GM21717 (cell line): ENCODE measurements around the gene PRKCH.
A peak's percentile ranks its signal among the peaks of the same experiment; 100 is the strongest.
"Not testable (repeated sequence)": the region's sequence is repeated elsewhere in the genome, so short reads cannot be mapped to it uniquely, and the experiment has no call there.

ENCODE experiments used
- ATAC-seq: cut with Tn5 transposase; IDR thresholded peaks from one replicate; pipeline ENCODE4 v1.9.1; 2021; ENCODE audit warnings: mild to moderate bottlenecking, moderate library complexity; ENCODE audit not compliant: unreplicated experiment

Gene PRKCH

DNA sequence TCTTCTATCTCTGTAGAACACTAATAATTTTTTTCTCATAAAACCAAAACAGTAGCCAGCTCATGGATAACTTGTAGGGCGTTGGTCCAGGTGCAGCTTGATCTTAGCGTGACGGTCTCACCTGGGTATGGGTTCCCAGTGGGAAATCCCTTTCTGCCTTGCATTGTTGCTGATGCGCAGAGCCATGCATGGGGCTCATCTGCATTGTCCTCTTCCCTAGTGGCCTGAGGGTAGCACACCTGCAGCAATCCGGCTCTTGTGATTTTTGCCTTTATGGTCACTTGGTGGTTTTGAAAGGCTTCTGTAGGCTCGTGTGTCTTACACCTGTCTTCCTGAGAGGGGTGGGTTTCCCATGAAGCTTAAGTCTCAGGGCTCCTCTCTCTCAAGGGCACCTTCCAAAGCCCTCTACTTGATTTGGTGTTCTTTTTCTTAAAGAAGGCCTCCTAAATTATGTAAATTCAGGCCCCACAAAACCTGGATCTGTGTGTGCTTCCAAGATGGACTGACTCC lies 130.6 kb downstream of the PRKCH start:
- no peak for ATAC-seq

DNA sequence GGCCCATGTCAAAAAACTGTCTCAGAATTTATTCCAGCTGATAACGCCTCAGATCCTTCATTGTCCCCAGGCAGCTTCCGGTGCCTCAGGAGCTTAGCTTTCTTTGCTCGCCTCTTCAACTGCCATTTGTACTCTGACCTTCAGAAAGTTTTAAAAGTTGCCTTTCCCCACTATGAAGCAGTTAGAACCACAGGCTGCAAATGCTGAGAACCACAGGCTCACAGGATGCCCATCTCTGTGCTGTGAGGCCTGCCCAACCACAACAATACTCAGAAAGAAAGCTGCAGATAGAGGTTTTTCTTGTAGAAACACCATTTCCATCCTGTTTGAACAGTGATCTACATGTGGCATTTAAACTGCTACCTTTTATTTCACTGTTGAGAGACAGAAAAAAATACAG lies 131.1 kb downstream of the PRKCH start:
- no peak for ATAC-seq

DNA sequence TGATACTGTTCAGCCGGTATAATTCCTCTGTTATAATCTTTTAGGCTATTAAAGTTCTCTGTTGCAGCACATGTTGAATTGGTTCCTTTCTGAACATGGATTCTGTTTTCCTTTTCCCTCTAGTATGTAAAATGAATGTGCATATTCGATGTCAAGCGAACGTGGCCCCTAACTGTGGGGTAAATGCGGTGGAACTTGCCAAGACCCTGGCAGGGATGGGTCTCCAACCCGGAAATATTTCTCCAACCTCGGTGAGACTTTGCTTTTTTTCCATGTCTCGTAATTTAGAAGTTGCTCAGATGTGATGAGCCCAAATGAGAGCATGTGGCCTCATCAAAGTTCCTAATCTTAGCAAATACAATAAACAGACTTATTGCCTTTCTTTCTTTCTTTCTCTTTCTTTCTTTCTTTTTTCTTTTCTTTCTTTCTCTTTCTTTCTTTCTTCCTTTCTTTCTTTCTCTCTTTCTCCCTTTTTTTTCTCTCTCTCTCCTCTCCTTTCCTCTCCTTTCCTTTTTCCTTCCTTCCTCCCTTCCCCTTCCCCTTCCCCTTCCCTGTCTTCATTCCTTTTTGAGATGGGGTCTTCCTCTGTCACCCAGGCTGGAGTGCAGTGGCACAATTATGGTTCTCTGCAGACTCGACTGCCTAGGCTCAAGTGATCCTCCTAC lies 131.9 kb downstream of the PRKCH start:
- ATAC-seq: no peak

DNA sequence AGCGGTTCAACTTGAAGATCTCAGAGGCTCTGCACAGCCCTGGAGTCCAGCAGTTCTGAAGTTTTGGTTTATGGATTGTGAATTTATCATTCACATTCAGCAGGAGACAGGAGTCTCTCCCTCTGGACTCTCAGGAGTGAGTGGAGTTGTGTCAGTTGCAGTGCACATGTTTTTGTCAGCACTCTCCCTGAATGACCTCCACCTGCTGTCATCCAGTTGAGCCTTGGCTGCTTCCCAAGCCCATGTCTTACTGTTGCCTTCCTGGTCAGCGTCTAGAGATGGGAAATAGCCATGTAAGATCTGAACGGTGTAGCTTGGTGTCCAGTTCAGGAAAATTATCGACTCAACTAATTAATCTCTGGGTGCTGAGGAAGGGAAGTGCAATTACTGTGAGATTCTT lies 133.2 kb downstream of the PRKCH start:
- ATAC-seq: no peak

DNA sequence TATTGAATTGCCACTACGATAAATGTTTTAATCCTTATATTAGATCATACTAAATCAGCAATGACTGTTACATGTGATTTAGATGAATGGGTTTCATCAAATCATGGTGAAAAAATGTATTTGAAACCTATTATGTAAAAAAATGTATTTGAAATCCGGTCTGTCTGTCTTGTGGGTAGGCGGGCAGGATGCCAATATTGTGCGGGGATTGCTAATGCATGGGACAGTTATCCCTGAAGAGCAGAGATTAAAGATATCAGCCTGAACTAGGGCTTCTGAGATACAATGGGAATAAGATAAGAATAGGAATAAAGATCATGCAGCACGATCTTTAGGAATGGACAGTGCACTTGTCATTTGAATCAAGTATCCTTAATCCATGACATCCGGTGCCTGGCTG lies 134.0 kb downstream of the PRKCH start:
- no peak for ATAC-seq

DNA sequence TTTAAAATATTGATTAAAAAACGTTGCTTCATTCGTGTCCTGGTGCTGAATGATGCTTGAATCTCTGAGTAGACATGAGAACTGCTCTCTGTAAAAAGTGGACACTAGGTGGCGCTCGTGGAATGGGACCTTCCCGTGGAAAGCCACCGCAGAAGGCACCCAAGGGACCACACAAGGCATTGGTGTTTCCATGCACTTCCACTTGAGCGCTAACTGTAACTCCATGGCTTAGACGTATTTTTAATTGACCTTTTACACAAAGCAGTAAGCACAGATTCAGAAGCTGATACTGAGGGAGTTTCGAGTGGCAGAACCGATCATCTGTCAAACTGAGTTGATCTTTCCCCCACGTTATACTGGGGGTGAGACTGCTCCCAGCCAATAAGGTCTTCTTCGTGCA lies 135.3 kb downstream of the PRKCH start:
- ATAC-seq: peak; percentile 80

DNA sequence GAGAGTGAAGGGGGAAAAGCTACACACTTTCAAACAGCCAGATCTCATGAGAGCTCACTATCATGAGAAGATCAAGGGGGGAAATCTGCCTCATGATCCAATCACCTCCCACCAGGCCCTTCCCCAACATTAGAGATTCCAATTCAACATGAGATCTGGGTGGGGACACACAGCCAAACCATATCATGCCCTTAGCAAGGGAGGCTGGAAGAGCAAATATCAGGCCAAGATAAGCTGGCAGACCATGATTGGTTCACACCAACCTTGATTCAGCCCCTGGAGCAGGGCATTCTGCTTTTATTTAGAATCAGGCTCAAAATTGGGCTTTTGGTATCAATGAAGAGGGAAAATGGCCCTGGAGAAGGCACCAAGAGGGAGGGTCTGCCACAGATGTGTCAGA lies 137.4 kb downstream of the PRKCH start:
- no peak for ATAC-seq

DNA sequence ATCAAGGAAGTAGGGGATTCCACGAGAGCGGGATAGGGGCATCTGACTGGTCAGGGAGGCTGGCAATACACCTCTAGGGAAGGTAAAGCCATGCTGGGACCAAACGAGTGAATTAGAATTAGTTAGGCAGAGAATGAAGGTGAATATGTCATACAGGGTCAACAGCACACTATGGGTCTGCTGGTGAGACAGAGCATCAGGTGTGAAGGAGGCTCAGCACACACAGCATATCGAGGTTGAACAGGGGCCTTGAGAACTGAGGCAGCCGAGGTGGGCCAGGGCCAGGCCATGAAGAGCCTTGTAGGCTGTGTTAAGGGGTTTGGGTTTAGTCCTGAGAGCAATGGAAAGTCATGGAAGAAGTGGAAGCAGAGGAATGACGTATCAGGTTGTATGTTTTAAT lies 137.8 kb downstream of the PRKCH start:
- no peak for ATAC-seq

DNA sequence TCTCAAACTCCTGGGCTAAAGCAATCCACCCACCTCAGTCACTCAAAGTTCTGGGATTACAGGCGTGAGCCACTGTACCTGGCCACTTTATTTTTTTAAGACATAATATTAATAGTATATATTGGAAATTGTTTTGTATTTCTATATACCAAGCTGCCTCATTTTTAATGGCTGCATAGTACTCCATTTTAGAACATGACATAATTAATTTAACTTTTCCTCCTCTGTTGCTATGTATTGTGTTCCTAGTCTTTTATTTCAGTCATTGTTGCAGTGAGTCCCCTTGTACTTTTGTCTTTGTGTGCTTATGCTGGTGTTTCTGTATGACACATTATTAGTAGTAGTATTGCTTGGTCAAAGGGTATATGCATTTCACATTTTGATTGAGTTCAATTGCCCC lies 138.7 kb downstream of the PRKCH start:
- ATAC-seq: no peak

DNA sequence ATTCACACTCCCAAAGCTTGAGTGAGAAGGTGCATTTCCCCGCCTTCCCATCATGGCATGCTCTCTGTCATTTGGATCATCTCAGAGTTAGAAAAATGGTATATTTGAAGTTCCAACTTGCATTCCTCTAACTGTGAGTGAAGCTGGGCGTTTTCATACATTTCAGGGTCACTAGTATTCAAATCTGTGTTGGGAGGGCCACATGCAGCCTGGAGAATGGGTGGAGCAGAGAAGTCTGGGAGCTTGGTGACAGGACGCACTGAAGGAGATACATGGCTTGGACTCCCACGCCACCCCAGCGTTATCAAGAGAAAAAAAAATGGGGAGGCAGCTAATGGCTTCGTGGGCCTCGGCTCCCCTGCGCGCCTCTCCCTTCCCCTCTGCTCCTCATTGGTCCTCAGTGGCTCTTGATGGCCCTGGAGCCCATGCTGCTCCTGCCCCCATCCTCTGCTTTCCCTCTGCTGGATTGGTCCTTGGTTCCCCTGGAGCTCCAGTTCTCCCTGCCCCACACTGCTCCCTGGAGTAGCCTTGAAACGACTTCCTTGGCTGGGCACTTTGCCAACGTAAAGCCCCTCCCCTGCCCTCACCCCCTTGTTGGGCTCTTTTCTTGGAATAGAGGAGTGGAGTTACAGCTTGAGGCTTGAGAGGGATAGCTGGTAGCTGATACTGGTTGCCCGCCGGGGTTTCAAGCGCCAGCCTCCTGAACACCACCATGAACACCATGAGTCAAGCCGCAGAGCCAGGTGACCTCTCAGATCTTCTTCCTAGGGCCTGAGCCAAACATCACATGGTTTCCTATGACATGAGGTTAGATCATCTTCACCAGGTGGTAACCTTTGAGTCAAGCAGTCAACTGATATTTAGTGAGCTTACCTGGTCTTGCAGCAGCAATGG lies 139.6 kb downstream of the PRKCH start:
- no peak for ATAC-seq

DNA sequence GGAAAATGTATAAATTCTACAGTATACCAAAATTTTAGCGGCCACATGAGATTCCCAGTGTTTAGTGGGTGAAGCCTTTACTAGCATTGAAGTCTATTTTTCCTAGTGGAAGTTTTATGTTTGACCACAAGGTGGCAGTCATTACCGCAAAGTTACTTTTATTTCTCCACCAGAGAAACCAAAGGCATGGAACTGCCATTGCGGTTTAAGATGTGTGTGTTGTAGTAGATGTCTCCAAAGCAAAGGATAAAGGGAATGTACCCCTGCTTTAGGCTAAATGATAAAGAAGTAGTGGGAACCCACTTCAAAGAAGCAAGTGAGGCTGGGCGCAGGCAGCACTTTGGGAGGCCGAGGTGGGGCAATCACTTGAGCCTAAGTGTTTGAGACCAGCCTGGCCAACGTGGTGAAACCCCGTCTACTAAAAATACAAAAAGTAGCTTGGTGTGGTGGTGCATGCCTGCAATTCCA lies 140.5 kb downstream of the PRKCH start:
- no peak for ATAC-seq

DNA sequence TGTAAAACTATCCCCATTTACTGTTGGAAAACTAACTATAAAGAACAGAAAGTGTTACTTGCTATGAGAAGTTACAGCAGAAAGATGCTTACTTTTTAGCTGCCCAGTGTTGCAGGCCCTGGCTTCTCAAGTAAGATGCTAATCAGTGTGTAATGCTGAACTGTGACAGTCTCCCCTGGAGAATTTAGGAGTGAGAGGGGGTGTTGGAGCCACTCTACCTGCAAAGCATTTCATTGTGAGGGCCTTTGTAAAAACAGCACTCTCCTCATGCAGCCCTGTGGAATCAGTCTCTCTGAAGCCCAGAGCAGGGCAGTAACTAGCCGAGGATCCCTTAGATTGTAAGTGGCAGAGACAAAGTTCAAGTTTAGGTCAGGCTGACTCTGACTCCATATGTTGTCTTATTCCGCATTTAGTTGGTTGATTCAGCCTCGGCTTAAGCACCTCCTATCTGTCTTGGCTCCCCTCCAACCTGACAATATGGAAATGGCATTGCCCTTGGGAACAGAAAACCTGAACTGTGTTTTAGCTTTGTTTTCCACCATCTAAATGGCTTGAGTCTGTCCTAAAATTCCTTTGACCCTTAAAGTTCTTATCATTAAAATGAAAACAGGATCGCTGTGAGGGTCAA lies 141.3 kb downstream of the PRKCH start:
- ATAC-seq: no peak

DNA sequence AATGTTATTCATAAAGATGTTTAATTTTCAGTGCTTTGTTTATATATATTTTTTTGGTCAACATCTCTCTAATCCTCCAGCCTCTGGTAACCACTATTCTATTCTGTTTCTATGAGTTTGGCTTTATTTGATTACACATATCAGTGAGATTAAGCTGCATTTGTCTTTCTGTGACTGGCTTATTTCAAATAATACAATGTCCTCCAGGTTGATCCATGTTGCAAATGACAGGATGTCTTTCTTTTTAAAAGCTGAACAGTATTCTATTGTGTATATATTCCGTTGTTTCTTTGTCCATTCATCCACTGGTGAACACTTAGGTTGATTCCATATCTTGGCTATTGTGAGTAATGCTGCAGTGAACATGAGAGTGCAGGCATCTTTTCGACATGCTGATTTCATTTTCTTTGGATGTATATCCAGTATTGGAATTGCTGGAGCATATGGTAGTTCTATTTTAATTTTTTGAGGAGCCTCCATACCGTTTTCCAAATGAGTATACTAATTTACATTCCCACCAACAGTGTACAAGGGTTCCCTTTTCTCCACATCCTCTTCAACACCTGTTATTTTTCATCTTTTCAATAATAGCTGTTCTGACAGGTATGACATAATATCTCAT lies 142.4 kb downstream of the PRKCH start:
- ATAC-seq: no peak

DNA sequence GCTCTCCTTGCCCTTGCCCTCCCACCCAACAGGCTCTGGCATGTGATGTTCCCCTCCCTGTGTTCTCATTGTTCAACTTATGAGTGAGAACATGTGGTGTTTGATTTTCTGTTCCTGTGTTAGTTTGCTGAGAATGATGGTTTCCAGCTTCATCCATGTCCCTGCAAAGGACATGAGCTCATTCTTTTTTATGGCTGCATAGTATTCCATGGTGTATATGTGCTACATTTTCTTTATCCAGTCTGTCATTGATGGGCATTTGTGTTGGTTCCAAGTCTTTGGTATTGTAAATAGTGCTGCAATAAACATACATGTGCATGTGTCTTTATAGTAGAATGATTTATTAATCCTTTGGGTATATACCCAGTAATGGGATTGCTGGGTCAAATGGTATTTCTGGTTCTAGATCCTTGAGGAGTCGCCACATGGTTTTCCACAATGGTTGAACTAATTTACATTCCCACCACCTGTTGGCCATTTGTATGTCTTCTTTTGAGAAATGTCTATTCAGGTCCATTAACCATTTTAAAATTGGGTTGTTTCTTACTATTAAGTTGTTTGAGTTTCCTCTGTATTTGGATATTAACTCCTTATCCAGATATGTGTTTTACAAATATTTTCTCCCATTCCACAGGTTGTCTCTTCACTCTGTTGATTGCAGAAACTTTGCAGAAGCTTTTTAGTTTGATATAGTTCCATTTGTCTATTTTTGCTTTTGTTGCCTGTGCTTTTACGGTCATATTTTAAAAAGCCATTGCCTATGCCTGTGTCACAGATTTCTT lies 143.4 kb downstream of the PRKCH start:
- ATAC-seq: not testable (repeated sequence)

DNA sequence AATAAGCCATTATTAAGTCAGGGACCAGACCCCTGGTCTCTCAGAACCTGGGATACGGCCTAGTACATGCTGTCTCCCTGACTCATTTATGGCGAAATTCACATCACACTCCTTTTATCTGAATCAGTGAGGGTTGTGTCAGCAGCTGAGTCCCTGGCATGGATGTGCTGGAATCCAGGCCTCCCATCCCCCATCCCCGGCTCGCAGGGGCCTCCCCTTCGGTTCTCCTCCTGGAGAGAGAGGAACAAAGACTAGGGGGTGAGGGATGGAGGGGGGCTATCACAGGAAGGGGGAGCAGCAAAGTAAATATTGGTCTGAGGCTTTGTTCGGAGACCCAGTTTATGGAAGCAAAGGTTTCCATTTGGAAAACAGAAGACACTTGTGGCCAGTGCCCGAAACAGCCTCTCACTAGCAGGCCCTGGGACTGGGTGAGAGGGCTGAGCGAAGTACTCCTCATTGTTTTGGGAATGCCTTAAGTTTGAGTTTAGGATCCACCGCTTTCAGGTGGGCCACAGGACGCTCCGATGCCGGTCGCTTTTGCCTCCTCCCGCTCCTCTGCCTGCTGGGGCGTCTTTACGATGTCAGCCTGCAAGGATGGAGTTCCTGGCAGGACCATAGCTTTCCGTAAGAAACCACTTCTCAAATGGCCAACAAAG lies 145.0 kb downstream of the PRKCH start:
- ATAC-seq: no peak

DNA sequence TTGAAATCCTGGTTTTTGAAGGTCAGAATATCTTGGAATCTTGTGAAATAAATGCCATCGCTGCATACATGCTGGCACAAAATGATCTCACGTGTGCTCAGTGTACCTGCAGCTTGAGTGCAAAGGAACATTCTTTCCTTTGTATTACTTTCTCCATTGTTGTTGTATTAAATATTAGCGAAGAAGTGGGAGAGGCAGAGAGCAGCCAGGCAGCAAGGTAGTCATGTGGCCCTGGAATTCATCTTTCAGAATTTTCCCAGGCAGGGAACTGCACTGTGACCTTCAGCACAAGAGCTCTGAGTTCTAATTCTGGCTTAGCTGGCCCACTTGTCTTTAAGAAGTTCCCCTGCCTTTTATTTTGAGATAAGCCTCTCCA lies 145.5 kb downstream of the PRKCH start:
- ATAC-seq: no peak

DNA sequence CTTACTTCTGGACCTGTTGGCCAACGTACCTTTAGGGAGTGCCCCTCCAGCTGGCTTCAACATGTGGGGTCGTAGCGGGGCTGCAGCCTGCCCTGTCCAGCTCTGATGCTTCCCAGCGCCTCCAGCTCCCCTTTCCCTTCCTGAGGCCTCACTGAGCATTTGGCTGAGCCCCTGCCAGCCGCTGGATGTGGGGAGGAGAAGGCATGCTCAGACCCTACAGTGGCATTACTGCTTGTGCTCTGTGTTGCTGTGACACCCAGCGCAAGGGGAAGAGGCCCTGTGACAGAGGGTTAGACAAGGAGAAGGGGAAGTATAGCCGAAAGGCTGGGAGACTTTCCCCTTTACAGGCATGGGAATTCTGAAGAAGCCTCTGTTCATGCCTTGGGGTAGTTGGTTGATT lies 145.9 kb downstream of the PRKCH start:
- ATAC-seq: no peak

DNA sequence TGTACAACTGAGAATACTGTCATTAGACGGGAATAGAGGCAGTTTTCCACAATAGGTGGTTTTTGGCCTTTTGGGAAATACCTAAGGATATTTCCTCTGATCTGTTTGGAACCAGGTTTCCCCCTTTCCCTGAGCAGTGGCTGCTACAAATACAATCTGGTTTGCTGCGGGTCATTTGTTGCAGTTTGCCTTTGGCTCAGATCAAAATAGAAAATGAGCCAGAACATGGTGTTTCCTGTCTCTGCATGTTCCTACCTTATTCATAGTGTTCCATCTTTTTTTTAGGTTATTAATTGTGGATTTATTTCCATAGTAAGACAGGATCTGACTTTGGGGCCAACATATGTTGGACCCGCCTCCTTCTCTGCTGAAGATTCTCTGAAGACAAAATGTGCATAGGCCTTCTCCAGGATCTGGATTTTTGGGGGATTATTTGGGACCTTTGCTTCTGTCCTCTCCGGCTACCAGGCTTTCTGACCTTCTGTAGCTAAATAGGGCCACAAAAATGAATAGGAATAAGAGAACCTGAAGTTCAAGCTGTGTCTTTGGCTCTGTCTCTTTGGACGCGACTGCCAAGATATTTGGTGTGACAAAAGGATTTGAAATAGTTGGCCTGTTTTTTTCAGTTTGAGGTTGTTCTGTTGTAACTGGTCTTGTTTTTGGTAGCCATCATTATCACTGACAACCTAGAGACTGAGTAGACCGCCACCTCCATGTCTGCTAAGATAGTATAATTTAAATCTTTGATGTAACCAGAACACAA lies 146.9 kb downstream of the PRKCH start:
- no peak for ATAC-seq

DNA sequence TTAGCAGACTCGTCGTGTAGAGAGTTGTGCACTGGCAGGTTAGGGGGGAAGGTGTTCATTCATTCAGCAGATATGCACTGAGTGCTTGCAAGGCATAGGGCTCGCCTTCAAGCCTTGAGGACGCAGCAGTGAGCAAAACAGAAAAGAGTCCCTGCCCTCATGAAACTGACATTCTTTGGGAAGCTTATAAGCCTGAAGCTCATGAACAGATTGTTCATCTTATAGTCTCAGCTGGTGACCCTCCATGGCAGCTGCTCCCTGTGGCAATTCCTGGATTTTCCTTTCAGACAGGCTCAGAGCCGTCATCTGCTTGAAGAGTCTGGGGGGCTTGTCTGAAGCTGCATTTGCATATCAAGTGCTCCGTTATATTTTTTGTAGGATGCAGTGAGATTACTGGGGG lies 148.4 kb downstream of the PRKCH start:
- no peak for ATAC-seq
